ENCODE results near the gene VPS13D.
"Not testable (repeated sequence)": the region's sequence is repeated elsewhere in the genome, so short reads cannot be mapped to it uniquely, and the experiment has no call there.

The VPS13D gene

DNA sequence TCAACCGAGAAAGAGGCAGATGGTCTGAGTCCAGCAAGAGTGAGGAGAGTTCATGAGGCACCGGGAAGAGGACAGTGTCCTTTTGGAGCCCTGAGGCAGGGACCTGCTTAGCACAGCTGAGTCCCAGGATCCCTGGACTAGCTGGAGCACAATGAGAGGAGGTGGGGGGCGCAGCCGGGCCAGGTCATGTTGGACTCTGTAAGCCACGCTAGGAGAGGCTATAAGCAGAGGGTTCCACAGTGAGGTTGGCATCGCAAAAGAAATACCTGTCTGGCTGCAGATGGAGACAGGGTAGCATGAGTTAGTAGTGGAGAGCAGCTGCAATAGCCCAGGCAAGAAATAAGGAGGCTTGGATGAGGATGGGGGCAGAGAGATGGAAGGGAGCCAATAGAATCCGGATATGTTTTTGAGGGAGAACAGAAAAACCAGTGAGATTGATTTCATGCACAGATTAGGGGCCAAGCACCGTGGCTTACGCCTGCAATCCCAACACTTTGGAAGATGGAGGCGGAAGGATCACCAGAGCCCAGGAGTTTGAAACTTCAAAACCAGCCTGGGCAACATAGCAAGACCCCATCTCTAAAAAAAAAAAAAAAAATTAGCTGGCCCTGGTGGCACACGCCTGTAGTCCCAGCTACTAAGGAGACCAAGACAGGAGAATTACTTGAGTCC is 290.0 kb downstream of the VPS13D start:
- TF ChIP-seq CTCF (IDR thresholded peaks at IDR 0.05; ENCODE audit: borderline replicate concordance, control extremely low read depth, extremely low read depth, insufficient read depth, missing control alignments) = no peak
- in situ Hi-C loops (cut with MboI; ENCODE audit: low sequenced_read_pairs, unreplicated experiment) = no loop called here
- DNase-seq (ENCODE audit: low spot score) = no peak

GRCh38 chr1:12521096-12521495 is 291.3 kb downstream of the VPS13D start:
- no peak for DNase-seq (ENCODE audit: low spot score)
- no peak for TF ChIP-seq CTCF (IDR thresholded peaks at IDR 0.05; ENCODE audit: borderline replicate concordance, control extremely low read depth, extremely low read depth, insufficient read depth, missing control alignments)
- in situ Hi-C loops (cut with MboI; ENCODE audit: low sequenced_read_pairs, unreplicated experiment) = no loop called here

DNA sequence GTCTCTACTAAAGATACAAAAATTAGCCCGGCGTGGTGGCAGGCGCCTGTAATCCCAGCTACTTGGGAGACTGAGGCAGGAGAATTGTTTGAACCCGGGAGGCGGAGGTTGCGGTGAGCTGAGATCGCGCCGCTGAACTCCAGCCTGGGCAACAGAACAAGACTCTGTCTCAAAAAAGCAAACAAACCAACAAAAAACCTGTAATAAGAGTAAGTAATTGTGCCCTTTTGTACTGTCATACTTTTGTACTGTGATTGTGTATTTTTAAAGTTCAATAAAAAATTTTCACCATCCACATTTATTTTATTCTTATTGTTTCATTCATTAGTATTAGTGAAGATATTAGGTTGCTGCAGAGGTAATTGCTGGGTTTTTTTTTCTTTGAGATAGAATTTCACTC is 292.9 kb downstream of the VPS13D start:
- DNase-seq (ENCODE audit: low spot score); in situ Hi-C loops (cut with MboI; ENCODE audit: low sequenced_read_pairs, unreplicated experiment): not testable (repeated sequence)

- in situ Hi-C loops (cut with MboI; ENCODE audit: low sequenced_read_pairs, unreplicated experiment) = no loop called here
- no peak for DNase-seq (ENCODE audit: low spot score)
- TF ChIP-seq CTCF (IDR thresholded peaks at IDR 0.05; ENCODE audit: borderline replicate concordance, control extremely low read depth, extremely low read depth, insufficient read depth, missing control alignments) = no peak
Observed at GRCh38 chr1:12524266-12524665, 294.4 kb downstream of the VPS13D start.

DNA sequence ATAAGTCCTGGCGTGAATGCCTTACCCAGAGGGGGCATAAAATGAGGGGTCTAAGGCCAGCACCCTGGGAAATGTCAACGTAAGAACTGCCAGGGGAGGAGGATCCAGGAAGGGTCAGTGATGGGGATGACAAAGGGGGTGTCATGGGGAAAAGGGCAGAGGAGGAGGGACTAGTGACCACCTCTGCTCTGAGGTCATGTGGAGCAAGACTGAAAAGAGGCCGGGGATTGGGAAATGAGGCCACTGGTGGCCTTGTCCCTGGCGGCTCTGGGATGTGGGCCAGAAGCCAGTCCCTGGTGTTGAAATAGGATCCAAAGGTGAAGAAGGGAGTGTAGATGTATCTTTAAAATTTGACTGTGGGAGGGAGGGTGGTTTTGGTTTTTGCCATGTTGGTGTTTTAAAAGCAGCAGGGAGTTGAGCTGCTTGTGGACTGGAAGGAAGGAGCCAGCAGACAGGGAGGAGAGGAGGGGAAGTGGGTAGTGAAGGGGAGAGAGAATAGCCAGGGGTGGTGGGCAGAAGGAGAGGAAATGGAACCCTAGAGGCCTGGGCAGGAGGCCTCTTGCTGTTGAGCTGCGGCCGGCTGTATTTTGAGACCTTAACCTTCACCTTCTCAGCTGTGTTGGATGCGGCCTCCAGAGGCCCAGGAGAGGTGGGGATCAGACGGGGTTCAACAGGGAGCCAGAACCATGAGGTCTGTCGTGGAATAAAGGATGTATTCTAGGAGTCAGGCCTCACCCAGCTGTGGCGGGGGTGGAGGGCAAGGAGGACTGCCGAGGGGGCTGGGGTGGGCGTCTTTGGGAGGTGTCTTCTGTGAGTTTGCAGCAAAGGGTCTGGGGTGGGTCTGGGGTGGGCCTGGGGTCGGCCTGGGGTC is 295.7 kb downstream of the VPS13D start:
- in situ Hi-C loops (cut with MboI; ENCODE audit: low sequenced_read_pairs, unreplicated experiment) = no loop called here
- DNase-seq (ENCODE audit: low spot score) = no peak
- no peak for TF ChIP-seq CTCF (IDR thresholded peaks at IDR 0.05; ENCODE audit: borderline replicate concordance, control extremely low read depth, extremely low read depth, insufficient read depth, missing control alignments)

GRCh38 chr1:12527564-12527963 is 297.7 kb downstream of the VPS13D start:
- in situ Hi-C loops (cut with MboI; ENCODE audit: low sequenced_read_pairs, unreplicated experiment) = no loop called here
- no peak for TF ChIP-seq CTCF (IDR thresholded peaks at IDR 0.05; ENCODE audit: borderline replicate concordance, control extremely low read depth, extremely low read depth, insufficient read depth, missing control alignments)

More at GRCh38 chr1:12527564-12527963, 297.7 kb downstream of the VPS13D start:
- DNase-seq (ENCODE audit: low spot score) = no peak

Measured in GM13976 (cell line).